Neuron (in vitro differentiated cells): ENCODE results near the gene FSTL4.

Source experiments
- H2AFZ ChIP-seq: one replicate; pipeline ENCODE4 v1.6.1; 2013; ENCODE audit warnings: low read depth, mild to moderate bottlenecking, inconsistent platforms, low read length, moderate library complexity
- H3K27me3 ChIP-seq: one replicate; pipeline ENCODE4 v1.6.1; 2013; ENCODE audit warnings: low read length; ENCODE audit not compliant: insufficient read depth
- H3K36me3 ChIP-seq: one replicate; pipeline ENCODE4 v1.6.1; 2013; ENCODE audit warnings: low read length; ENCODE audit not compliant: insufficient read depth
- H3K4me1 ChIP-seq: one replicate; pipeline ENCODE4 v1.6.1; 2013; ENCODE audit warnings: low read length; ENCODE audit not compliant: insufficient read depth
- H3K4me3 ChIP-seq: 2 replicates; pipeline ENCODE4 v1.5.1; 2013; ENCODE audit warnings: mild to moderate bottlenecking, low read length, moderate library complexity
- H3K9me3 ChIP-seq: one replicate; pipeline ENCODE4 v1.6.1; 2013; ENCODE audit warnings: low read length

The FSTL4 gene

DNA sequence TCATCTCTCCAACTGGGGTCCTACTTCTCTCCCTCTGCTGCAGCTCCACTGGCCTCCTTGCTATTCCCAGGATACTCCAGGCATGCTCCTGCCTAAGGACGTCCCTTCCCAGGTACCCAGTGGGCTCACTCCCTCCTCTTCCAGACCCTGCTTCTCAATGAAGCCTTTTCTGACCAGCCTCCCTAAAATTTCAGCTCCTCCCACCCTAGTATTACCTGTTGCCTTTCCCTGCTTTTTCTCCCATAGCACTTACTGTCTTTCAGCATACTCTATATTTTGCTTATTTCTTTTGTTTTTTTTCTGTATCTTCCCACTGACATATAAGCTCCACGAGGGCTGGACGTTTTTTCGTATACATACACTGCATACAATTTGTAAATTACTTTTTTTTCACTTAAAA lies 26.1 kb upstream of the FSTL4 start:
- no peaks in the 10 kb centered on the region for H3K27me3 ChIP-seq

DNA sequence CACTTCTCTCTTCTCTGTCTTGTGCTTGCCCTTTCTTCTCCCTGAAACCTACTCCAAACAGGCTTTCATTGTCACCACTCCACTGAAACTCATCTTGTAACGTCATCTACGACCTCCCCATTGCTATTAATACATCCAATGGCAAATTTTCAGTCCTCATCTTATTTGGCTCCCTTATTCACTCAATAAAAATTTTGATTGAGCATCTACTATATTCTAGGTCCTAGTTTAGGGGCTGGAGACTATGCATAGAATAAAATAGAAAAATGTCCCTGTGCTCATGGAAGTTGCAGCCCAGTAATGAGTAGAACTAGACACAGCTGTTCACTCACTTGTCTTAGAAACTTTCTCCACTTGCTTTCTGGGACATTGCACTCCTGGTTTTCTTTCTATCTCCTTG lies 24.9 kb upstream of the FSTL4 start:
- no peak overlapping the region for H2AFZ ChIP-seq
- H3K9me3 ChIP-seq = no peaks in the 10 kb centered on the region
- no peaks in the 10 kb centered on the region for H3K4me1 ChIP-seq
- H3K4me3 ChIP-seq = no peak overlapping the region
- no peaks in the 10 kb centered on the region for H3K27me3 ChIP-seq
- H3K36me3 ChIP-seq = no peaks in the 10 kb centered on the region

More for the DNA sequence above, 26.1 kb upstream of the FSTL4 start:
- no peak overlapping the region for H2AFZ ChIP-seq
- H3K4me3 ChIP-seq = no peak overlapping the region
- no peaks in the 10 kb centered on the region for H3K4me1 ChIP-seq
- H3K36me3 ChIP-seq = no peaks in the 10 kb centered on the region
- no peaks in the 10 kb centered on the region for H3K9me3 ChIP-seq

DNA sequence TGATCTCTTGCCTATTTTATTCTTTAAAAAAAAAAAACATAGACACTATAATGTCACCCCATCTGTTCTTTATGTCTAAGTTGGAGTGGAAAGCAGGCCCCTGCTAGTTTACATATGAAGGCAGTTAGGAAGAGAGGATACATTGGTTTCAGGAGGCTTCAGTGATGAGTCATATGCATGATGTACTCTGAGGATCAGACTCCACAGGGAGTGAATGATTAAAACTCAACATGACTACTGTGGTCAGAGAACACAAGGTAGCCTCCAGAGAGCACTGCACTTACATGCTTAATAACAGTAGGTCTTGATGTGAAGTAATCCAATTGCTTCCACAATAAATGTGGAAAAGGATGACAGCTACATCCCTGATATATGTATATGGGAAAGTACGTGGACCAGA lies 22.7 kb upstream of the FSTL4 start:
- H3K4me1 ChIP-seq = no peaks in the 10 kb centered on the region
- no peaks in the 10 kb centered on the region for H3K27me3 ChIP-seq
- H3K4me3 ChIP-seq = no peak overlapping the region
- H3K36me3 ChIP-seq = no peaks in the 10 kb centered on the region
- H2AFZ ChIP-seq = no peak overlapping the region
- H3K9me3 ChIP-seq = no peaks in the 10 kb centered on the region

DNA sequence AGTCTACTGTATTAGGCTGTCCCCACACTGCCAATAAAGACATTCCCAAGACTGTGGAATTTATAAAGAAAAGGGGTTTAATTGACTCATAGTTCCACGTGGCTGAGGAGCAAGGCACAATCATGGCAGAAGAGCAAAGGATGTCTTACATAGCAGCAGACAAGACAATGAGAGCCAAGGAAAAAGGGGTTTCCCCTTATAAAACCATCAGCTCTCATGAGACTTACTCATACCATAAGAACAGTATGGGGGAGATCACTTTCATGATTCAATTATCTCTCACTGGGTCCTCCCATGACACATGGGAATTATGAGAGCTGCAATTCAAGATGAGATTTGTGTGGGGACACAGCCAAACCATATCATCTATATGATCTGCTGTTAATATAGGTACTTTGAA lies 14.8 kb upstream of the FSTL4 start:
- Histone ChIP-seq H3K9me3 (no peaks in the 10 kb centered on the region), H3K4me3 (no peak overlapping the region), H3K27me3 (no peaks in the 10 kb centered on the region), H2AFZ (no peak overlapping the region), H3K4me1 (no peaks in the 10 kb centered on the region), H3K36me3 (no peaks in the 10 kb centered on the region)

DNA sequence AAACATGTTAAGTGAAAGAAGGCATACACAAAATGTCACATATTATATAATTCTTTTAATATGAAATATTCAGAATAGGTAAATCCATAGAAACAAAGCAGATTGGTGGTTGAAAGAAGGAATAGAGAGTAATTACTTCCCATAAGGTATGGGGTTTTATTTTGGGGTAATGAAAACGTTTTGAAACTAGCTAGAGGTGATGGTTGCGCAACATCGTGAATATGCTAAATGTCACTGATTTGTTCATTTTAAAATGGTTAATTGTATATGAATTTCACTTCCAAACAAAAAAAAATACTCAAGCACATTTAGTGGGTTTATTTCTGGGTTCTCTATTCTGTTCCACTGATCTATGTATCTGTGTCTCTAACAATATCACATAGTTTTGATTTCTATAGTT lies 12.0 kb upstream of the FSTL4 start:
- H3K4me3 ChIP-seq = no peak overlapping the region
- no peaks in the 10 kb centered on the region for H3K36me3 ChIP-seq
- no peaks in the 10 kb centered on the region for H3K27me3 ChIP-seq
- H2AFZ ChIP-seq = no peak overlapping the region
- no peaks in the 10 kb centered on the region for H3K9me3 ChIP-seq
- H3K4me1 ChIP-seq = no peaks in the 10 kb centered on the region

DNA sequence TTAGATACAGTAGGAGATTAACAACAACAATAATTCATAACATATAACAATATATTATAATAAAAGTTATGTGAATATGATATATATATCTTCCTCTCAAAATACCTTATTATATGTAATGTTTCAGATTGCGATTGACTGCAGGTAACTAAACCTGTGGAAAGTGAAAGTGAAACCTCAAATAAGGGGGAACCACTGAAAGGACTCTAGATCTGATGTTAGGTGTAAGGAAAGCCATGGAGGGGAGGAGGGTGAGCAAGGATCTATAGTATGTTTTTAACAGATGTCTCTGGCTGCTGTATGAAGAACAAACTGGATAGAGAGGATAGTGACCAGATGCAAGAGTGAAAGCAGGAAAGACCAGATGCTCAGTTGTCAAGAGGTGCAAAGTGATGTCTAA lies 5.8 kb upstream of the FSTL4 start:
- Histone ChIP-seq H2AFZ (no peak overlapping the region), H3K4me3 (no peak overlapping the region), H3K27me3 (peaks cover 23% of the 10 kb centered on the region), H3K36me3 (no peaks in the 10 kb centered on the region), H3K4me1 (no peaks in the 10 kb centered on the region), H3K9me3 (no peaks in the 10 kb centered on the region)

DNA sequence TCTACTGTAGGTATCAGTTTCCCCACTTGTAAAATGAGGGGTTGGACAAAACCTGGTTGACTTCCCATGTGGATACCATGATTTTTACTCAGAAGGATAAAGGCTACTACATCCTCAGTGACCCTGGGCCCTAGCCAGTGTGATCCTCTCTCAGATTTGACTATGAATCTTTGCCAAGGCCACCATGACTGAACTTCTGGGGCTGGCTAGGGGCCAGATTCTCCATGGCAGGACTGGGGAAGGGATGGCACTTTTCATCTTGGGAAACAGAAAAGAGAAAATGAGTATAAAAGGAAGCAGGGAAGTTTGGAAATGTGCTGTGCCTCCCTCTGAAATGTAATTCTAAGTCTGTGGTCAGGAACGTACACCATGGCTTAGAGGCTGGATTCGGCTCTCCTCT lies 1.4 kb upstream of the FSTL4 start:
- H3K9me3 ChIP-seq = no peaks in the 10 kb centered on the region
- peaks cover 58% of the 10 kb centered on the region for H3K27me3 ChIP-seq
- H3K4me3 ChIP-seq = no peak overlapping the region
- H3K4me1 ChIP-seq = peaks cover 12% of the 10 kb centered on the region
- H3K36me3 ChIP-seq = no peaks in the 10 kb centered on the region
- no peak overlapping the region for H2AFZ ChIP-seq

DNA sequence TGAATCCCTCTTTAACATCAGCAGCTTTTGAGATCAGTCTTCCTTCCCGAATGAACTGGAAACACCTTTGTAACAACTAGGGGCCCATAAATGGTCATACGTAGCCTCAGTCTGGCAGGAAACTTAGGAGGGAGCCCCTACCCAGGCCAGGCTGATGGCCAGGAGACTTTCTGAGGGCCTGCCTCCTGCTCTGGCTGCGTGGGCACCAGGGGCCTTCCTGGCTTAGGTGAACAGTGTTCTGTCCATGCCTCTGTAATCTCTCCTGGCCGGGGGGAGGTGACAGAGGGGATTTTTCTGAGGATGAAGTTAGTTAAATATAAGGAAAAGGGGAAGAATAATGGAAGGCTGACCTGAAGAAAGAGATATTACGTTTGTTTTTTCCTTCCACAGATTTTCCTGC lies 843 bp upstream of the FSTL4 start:
- Histone ChIP-seq H3K9me3 (no peaks in the 10 kb centered on the region), H3K4me1 (peaks cover 12% of the 10 kb centered on the region), H3K27me3 (peaks cover 61% of the 10 kb centered on the region), H3K36me3 (no peaks in the 10 kb centered on the region), H2AFZ (no peak overlapping the region), H3K4me3 (no peak overlapping the region)

DNA sequence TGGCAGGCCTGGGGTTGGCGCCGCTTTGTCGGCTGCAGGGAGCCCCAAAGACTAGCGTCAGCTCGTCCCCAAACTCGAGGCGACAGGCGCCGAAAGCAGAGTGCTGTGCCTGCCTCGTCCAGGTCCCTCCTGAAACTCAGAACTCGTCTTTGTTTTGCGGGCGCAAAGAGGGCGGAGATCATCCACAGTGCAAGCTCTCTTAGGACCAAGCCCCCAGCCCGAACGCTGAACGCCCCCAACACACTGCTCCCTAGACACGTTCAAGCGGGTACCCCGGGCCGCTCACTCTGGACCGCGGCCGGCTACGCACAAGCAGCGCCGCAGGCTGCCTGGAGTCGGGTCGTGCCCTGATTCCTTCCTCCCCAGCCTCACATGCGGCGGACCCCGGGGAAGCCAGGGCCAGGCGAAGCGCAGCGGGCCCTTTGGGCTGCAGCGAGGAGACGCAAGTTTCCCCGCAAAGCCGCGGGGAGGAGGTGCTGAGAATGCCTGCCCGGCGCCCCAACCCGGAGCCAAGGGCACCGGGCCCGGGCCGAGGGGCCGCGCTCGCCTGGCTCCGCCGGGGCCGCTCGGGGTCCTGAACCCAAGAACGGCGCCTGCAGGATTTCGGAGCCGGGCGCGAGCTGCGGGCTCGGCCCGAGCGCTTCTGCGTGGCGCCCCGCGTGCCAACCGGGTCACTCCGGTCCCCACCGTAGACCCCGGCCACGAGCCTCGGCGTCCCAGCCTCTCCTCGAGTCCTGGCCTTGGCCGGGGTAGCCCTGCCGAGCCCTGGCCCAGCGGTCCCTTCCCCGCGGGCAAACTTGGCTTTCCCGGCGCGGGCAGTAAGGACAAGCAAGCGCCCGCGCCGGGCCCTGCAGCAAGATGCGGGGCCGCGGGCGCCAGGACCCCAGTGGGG lies 738 bp downstream of the FSTL4 start:
- Histone ChIP-seq H3K27me3 (peaks cover 61% of the 10 kb centered on the region), H3K9me3 (no peaks in the 10 kb centered on the region), H3K4me3 (peak overlapping the region; percentile 22), H2AFZ (peak overlapping the region; percentile 18), H3K36me3 (no peaks in the 10 kb centered on the region), H3K4me1 (peaks cover 12% of the 10 kb centered on the region)

DNA sequence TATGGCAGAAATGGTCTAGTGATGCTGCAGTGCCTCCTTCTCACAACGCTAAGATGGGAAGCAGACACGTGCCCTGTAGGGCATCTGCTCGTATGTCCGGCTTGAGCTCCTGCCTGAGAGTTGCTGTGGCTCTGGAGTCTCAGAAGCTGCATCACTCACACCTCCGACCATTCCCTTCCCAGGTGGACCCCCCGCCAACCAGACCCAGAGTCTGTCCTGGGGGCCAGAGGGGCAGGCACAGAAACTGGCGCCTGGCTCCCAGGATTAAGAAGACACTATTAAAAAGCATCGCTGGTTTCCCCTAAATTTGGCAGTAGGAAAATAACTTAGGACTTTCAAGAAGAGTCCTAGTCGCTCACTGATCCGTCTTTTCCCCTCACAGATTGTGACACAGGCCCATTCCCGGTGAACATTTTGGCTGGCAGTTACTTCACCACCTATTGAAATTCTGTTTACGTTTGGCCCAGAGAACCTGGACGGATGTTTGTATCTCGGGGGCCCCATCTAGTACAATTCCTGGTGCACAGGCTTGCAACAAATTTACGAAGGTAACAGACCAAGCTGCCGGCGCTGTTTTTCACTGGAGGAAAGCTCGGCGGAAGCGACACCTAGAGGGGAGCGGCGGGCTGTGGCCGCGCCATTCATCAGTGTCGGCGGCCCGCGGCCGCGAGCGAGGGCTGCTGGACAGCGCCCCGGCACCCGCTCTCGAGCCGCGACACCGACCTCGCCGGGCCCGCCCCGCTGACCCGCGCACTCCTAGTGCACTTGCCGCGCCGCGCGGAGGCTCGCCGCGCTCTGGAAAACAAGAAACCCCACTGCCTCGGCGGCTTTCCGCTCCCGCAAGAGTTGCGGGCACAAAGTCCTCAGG lies 1.6 kb downstream of the FSTL4 start:
- Histone ChIP-seq H3K27me3 (peaks cover 60% of the 10 kb centered on the region), H3K4me3 (peak overlapping the region; percentile 22), H3K9me3 (no peaks in the 10 kb centered on the region), H3K36me3 (no peaks in the 10 kb centered on the region), H2AFZ (peak overlapping the region; percentile 18), H3K4me1 (peaks cover 12% of the 10 kb centered on the region)

DNA sequence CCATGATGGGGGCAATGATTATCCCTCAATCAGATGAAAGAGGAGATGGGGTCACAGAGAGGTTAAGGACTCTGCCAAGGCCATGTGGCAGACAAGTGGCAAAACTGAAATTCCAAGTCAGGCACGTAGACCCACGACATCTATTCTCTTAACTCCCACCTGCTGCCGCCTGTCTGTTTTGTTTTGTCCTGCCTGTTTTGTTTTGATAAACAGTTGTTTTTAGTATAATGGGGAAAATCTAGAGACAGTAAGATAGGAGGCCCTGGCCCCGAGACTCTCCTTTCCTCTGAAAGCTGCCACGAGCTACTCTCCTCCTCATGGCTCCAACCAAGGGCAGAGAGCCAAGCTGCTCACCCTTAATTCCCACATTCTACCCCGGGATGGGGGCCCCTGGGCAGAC lies 4.9 kb downstream of the FSTL4 start:
- Histone ChIP-seq H2AFZ (no peak overlapping the region), H3K36me3 (no peaks in the 10 kb centered on the region), H3K4me3 (no peak overlapping the region), H3K27me3 (peaks cover 31% of the 10 kb centered on the region), H3K9me3 (no peaks in the 10 kb centered on the region), H3K4me1 (peaks cover 12% of the 10 kb centered on the region)

DNA sequence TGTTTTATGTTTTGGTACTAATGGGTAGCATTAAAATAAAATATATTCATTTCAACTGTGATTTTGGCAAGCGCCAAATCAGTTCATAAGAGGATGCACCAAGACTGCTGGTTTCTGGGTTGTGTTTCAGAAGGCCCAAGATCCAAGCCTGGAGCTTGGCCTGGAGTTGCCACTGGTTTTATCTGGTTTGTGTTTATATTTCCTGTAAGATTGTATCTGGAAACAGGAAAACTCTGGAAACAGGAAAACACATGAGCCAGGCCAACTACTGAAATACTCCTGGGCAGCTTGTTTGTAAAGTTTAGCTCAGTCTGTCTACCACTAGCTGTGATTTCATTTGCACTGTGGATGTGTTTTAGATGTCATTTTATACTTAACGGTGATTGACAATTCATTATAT lies 5.5 kb downstream of the FSTL4 start:
- H3K9me3 ChIP-seq = no peaks in the 10 kb centered on the region
- H3K36me3 ChIP-seq = no peaks in the 10 kb centered on the region
- no peak overlapping the region for H2AFZ ChIP-seq
- no peak overlapping the region for H3K4me3 ChIP-seq
- peaks cover 27% of the 10 kb centered on the region for H3K27me3 ChIP-seq
- peaks cover 12% of the 10 kb centered on the region for H3K4me1 ChIP-seq

DNA sequence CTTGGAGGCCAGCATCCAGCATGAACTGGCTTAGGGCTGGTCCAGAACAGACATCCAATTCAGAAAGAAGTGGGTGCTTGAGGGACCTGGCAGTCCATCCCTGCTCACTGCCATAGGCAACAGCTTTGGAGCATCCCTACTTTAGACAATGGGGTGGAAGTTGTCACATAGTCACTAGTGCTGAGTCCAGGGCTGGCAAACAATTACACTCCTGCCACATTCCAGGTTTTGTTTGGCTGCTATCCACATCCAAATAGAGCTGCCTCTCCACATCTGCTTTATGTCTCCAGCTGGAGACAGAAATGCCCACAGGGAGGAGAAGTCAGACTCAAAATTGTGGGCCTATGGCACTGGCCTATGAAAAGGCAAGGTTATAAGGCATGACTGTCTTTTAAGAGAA lies 7.0 kb downstream of the FSTL4 start:
- Histone ChIP-seq H3K36me3 (no peaks in the 10 kb centered on the region), H2AFZ (no peak overlapping the region), H3K9me3 (no peaks in the 10 kb centered on the region), H3K4me1 (peaks cover under 1% of the 10 kb centered on the region), H3K4me3 (no peak overlapping the region), H3K27me3 (peaks cover 15% of the 10 kb centered on the region)
